ENCODE data around the gene CNOT4.

- TF ChIP-seq POLR2A (IDR thresholded peaks at IDR 0.05) = no peak
- TF ChIP-seq, protein P1, sequence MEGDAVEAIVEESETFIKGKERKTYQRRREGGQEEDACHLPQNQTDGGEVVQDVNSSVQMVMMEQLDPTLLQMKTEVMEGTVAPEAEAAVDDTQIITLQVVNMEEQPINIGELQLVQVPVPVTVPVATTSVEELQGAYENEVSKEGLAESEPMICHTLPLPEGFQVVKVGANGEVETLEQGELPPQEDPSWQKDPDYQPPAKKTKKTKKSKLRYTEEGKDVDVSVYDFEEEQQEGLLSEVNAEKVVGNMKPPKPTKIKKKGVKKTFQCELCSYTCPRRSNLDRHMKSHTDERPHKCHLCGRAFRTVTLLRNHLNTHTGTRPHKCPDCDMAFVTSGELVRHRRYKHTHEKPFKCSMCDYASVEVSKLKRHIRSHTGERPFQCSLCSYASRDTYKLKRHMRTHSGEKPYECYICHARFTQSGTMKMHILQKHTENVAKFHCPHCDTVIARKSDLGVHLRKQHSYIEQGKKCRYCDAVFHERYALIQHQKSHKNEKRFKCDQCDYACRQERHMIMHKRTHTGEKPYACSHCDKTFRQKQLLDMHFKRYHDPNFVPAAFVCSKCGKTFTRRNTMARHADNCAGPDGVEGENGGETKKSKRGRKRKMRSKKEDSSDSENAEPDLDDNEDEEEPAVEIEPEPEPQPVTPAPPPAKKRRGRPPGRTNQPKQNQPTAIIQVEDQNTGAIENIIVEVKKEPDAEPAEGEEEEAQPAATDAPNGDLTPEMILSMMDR (IDR thresholded peaks at IDR 0.05) = no peak
Observed at GRCh38 chr7:135349746-135350145, 160.2 kb downstream of the CNOT4 start.
